ENCODE measurements around the gene DOHH.
"Not testable (repeated sequence)": the region's sequence is repeated elsewhere in the genome, so short reads cannot be mapped to it uniquely, and the experiment has no call there.

Gene DOHH

GRCh38 chr19:3520166-3521103, 20.0 kb upstream of the DOHH start:
- no peak for DNase-seq (ENCODE audit: extremely low read depth in 1 of 2, low read depth in 1 of 2)

- no peak for DNase-seq (ENCODE audit: extremely low read depth in 1 of 2, low read depth in 1 of 2)
Observed at GRCh38 chr19:3519126-3519525, 18.7 kb upstream of the DOHH start.

GRCh38 chr19:3518659-3519058, 18.2 kb upstream of the DOHH start:
- no peak for DNase-seq (ENCODE audit: extremely low read depth in 1 of 2, low read depth in 1 of 2)

- DNase-seq (ENCODE audit: extremely low read depth in 1 of 2, low read depth in 1 of 2) = no peak
Observed at GRCh38 chr19:3518255-3518654, 17.8 kb upstream of the DOHH start.

GRCh38 chr19:3517638-3518037, 17.2 kb upstream of the DOHH start:
- DNase-seq (ENCODE audit: extremely low read depth in 1 of 2, low read depth in 1 of 2) = no peak

GRCh38 chr19:3516675-3517207, 16.3 kb upstream of the DOHH start:
- DNase-seq (ENCODE audit: extremely low read depth in 1 of 2, low read depth in 1 of 2) = no peak

- no peak for DNase-seq (ENCODE audit: extremely low read depth in 1 of 2, low read depth in 1 of 2)
Observed at GRCh38 chr19:3515891-3516422, 15.5 kb upstream of the DOHH start.

GRCh38 chr19:3514930-3515329, 14.5 kb upstream of the DOHH start:
- DNase-seq (ENCODE audit: extremely low read depth in 1 of 2, low read depth in 1 of 2) = no peak

GRCh38 chr19:3513229-3514140, 13.0 kb upstream of the DOHH start:
- no peak for DNase-seq (ENCODE audit: extremely low read depth in 1 of 2, low read depth in 1 of 2)

GRCh38 chr19:3512562-3513228, 12.2 kb upstream of the DOHH start:
- DNase-seq (ENCODE audit: extremely low read depth in 1 of 2, low read depth in 1 of 2) = no peak

GRCh38 chr19:3511506-3512251, 11.2 kb upstream of the DOHH start:
- DNase-seq (ENCODE audit: extremely low read depth in 1 of 2, low read depth in 1 of 2) = no peak

GRCh38 chr19:3510727-3511126, 10.3 kb upstream of the DOHH start:
- no peak for DNase-seq (ENCODE audit: extremely low read depth in 1 of 2, low read depth in 1 of 2)

- peak in 1 of 2 donors; percentile 50 for DNase-seq (ENCODE audit: extremely low read depth in 1 of 2, low read depth in 1 of 2)
Observed at GRCh38 chr19:3509566-3509989, 9.1 kb upstream of the DOHH start.

- DNase-seq (ENCODE audit: extremely low read depth in 1 of 2, low read depth in 1 of 2) = no peak
Observed at GRCh38 chr19:3508771-3509535, 8.5 kb upstream of the DOHH start.

- DNase-seq (ENCODE audit: extremely low read depth in 1 of 2, low read depth in 1 of 2) = not testable (repeated sequence)
Observed at GRCh38 chr19:3508121-3508661, 7.7 kb upstream of the DOHH start.

GRCh38 chr19:3507371-3508120, 7.1 kb upstream of the DOHH start:
- no peak for DNase-seq (ENCODE audit: extremely low read depth in 1 of 2, low read depth in 1 of 2)

- no peak for DNase-seq (ENCODE audit: extremely low read depth in 1 of 2, low read depth in 1 of 2)
Observed at GRCh38 chr19:3506384-3507340, 6.2 kb upstream of the DOHH start.
